ENCODE data around the gene VSIG10.

The VSIG10 gene

DNA sequence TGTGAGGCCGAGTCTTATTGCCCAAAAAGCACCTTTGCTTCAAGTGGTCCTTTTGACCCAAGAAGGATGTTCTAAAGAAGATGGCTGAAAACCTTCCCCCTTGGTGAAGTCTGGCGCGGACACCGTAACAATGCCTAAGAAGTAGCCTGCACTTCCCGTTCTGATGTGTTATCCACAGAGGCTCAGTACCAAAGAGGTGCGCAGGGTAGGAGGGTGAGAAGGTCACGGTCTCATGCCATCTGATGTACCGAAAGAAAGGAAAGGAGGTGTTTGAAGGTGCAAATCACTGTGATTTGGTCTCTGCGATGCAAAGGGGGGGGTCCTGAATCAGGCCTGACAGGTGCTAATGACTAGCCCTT is 42.0 kb upstream of the VSIG10 start:
- H3K9me3 ChIP-seq (replicated peaks in 1 of 2; ENCODE audit: control insufficient read depth in 2 of 2, insufficient read depth in 1 of 2, low read depth in 1 of 2, low read length in 2 of 2), result no peaks in the 10 kb centered on the region
- H4K8ac ChIP-seq (ENCODE audit: low read depth, low read length), result no peak overlapping the region
- no peak overlapping the region for H2BK120ac ChIP-seq (ENCODE audit: low read depth, low read length)
- H3K4me3 ChIP-seq (ENCODE audit: low read length in 2 of 2), result no peak overlapping the region
- no peak overlapping the region for H3K9ac ChIP-seq (ENCODE audit: low read depth, low read length, poor library complexity)
- no peaks in the 10 kb centered on the region for H3K27me3 ChIP-seq (ENCODE audit: control insufficient read depth in 3 of 3, insufficient read depth in 3 of 3, low read depth in 1 of 3, low read length in 3 of 3)
- DNase-seq (ENCODE audit: low spot score), result no peak
- H2AFZ ChIP-seq (ENCODE audit: low read length), result no peak overlapping the region
- H2BK15ac ChIP-seq (ENCODE audit: low read length), result no peak overlapping the region
- no peak overlapping the region for H2AK5ac ChIP-seq (ENCODE audit: low read depth, low read length)
- no peak overlapping the region for H3K14ac ChIP-seq (ENCODE audit: low read length)
- H3K4me2 ChIP-seq (ENCODE audit: insufficient read depth, low read length, poor library complexity, severe bottlenecking), result no peak overlapping the region
- H2BK5ac ChIP-seq (ENCODE audit: low read length), result no peak overlapping the region
- H3K36me3 ChIP-seq (replicated peaks in 1 of 2; ENCODE audit: control insufficient read depth in 2 of 2, insufficient read depth in 2 of 2, low read length in 2 of 2), result peaks cover 27 to 85% of the 10 kb centered on the region in 2 donors
- H3K79me1 ChIP-seq (ENCODE audit: low read depth, low read length), result peaks cover 2% of the 10 kb centered on the region
- H3K27ac ChIP-seq (replicated peaks; ENCODE audit: low read length), result no peak overlapping the region
- H2BK12ac ChIP-seq (ENCODE audit: low read length), result no peak overlapping the region
- H3K23ac ChIP-seq (ENCODE audit: low read depth, low read length, poor library complexity), result no peak overlapping the region
- H3K4me1 ChIP-seq (ENCODE audit: control insufficient read depth in 2 of 2, insufficient read depth in 1 of 2, low read depth in 1 of 2, low read length in 2 of 2), result no peaks in the 10 kb centered on the region
- no peak overlapping the region for H3K18ac ChIP-seq (ENCODE audit: low read length)
- H3K4ac ChIP-seq (ENCODE audit: low read length), result no peak overlapping the region
- no CpG with 5 or more reads among the region's 9 CpGs for WGBS, 2 donors (ENCODE audit: extremely low coverage in 2 of 2, insufficient read length in 2 of 2, insufficient replicate concordance in 1 of 2)
- no peak overlapping the region for H4K91ac ChIP-seq (ENCODE audit: low read depth, low read length, poor library complexity)

DNA sequence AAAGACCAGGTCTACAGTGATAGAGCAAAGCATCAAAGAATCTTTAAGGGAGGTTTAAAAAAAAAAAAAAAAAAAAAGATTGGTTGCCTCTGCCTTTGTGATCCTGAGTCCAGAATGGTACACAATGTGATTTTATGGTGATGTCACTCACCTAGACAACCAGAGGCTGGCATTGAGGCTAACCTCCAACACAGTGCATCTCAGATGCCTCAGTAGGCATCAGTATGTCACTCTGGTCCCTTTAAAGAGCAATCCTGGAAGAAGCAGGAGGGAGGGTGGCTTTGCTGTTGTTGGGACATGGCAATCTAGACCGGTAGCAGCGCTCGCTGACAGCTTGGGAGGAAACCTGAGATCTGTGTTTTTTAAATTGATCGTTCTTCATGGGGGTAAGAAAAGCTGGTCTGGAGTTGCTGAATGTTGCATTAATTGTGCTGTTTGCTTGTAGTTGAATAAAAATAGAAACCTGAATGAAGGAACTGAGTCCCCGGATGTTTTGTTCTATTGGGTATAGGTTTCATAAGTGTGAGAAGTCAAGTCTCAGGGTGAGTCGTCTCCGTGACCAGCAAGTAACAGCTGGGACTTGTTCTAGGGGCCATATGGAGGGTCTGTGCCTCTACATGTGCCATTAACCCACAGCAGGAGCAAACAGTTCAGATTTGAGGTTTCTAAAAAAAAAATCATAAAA is 41.4 kb upstream of the VSIG10 start:
- Histone ChIP-seq H3K4me3 (ENCODE audit: low read length in 2 of 2) (no peak overlapping the region), H3K36me3 (replicated peaks in 1 of 2; ENCODE audit: control insufficient read depth in 2 of 2, insufficient read depth in 2 of 2, low read length in 2 of 2) (peaks cover 28 to 88% of the 10 kb centered on the region in 2 donors), H3K9me3 (replicated peaks in 1 of 2; ENCODE audit: control insufficient read depth in 2 of 2, insufficient read depth in 1 of 2, low read depth in 1 of 2, low read length in 2 of 2) (no peaks in the 10 kb centered on the region), H3K27me3 (ENCODE audit: control insufficient read depth in 3 of 3, insufficient read depth in 3 of 3, low read depth in 1 of 3, low read length in 3 of 3) (no peaks in the 10 kb centered on the region), H2BK12ac (ENCODE audit: low read length) (no peak overlapping the region), H4K8ac (ENCODE audit: low read depth, low read length) (no peak overlapping the region), H3K18ac (ENCODE audit: low read length) (no peak overlapping the region), H2BK5ac (ENCODE audit: low read length) (no peak overlapping the region), H3K79me1 (ENCODE audit: low read depth, low read length) (peaks cover 2% of the 10 kb centered on the region), H3K27ac (replicated peaks; ENCODE audit: low read length) (no peak overlapping the region), H3K4me1 (ENCODE audit: control insufficient read depth in 2 of 2, insufficient read depth in 1 of 2, low read depth in 1 of 2, low read length in 2 of 2) (no peaks in the 10 kb centered on the region), H2BK120ac (ENCODE audit: low read depth, low read length) (no peak overlapping the region), H3K14ac (ENCODE audit: low read length) (no peak overlapping the region), H2BK15ac (ENCODE audit: low read length) (no peak overlapping the region), H3K23ac (ENCODE audit: low read depth, low read length, poor library complexity) (no peak overlapping the region), H3K4me2 (ENCODE audit: insufficient read depth, low read length, poor library complexity, severe bottlenecking) (no peak overlapping the region), H2AFZ (ENCODE audit: low read length) (no peak overlapping the region), H3K4ac (ENCODE audit: low read length) (no peak overlapping the region), H4K91ac (ENCODE audit: low read depth, low read length, poor library complexity) (no peak overlapping the region), H2AK5ac (ENCODE audit: low read depth, low read length) (no peak overlapping the region), H3K9ac (ENCODE audit: low read depth, low read length, poor library complexity) (no peak overlapping the region)
- DNase-seq (ENCODE audit: low spot score), result no peak
- no CpG with 5 or more reads among the region's 7 CpGs for WGBS, 2 donors (ENCODE audit: extremely low coverage in 2 of 2, insufficient read length in 2 of 2, insufficient replicate concordance in 1 of 2)

DNA sequence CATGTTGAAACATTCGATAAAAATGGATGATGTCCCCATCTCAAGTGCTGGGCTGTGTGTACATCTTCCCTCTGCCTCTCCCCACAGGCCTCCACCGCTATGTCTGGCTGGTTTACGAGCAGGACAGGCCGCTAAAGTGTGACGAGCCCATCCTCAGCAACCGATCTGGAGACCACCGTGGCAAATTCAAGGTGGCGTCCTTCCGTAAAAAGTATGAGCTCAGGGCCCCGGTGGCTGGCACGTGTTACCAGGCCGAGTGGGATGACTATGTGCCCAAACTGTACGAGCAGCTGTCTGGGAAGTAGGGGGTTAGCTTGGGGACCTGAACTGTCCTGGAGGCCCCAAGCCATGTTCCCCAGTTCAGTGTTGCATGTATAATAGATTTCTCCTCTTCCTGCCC is 40.7 kb upstream of the VSIG10 start:
- no peak overlapping the region for H2AK5ac ChIP-seq (ENCODE audit: low read depth, low read length)
- WGBS, 2 donors (ENCODE audit: extremely low coverage in 2 of 2, insufficient read length in 2 of 2, insufficient replicate concordance in 1 of 2), result no CpG with 5 or more reads among the region's 13 CpGs
- H3K4me3 ChIP-seq (ENCODE audit: low read length in 2 of 2), result no peak overlapping the region
- H3K36me3 ChIP-seq (replicated peaks in 1 of 2; ENCODE audit: control insufficient read depth in 2 of 2, insufficient read depth in 2 of 2, low read length in 2 of 2), result peaks cover 33 to 90% of the 10 kb centered on the region in 2 donors
- H3K18ac ChIP-seq (ENCODE audit: low read length), result no peak overlapping the region
- no peak overlapping the region for H3K27ac ChIP-seq (replicated peaks; ENCODE audit: low read length)
- no peaks in the 10 kb centered on the region for H3K9me3 ChIP-seq (replicated peaks in 1 of 2; ENCODE audit: control insufficient read depth in 2 of 2, insufficient read depth in 1 of 2, low read depth in 1 of 2, low read length in 2 of 2)
- no peak overlapping the region for H2BK5ac ChIP-seq (ENCODE audit: low read length)
- no peak overlapping the region for H4K91ac ChIP-seq (ENCODE audit: low read depth, low read length, poor library complexity)
- H3K4me1 ChIP-seq (ENCODE audit: control insufficient read depth in 2 of 2, insufficient read depth in 1 of 2, low read depth in 1 of 2, low read length in 2 of 2), result no peaks in the 10 kb centered on the region
- H2BK15ac ChIP-seq (ENCODE audit: low read length), result no peak overlapping the region
- H2AFZ ChIP-seq (ENCODE audit: low read length), result no peak overlapping the region
- no peak for DNase-seq (ENCODE audit: low spot score)
- H3K9ac ChIP-seq (ENCODE audit: low read depth, low read length, poor library complexity), result no peak overlapping the region
- no peak overlapping the region for H2BK12ac ChIP-seq (ENCODE audit: low read length)
- H3K23ac ChIP-seq (ENCODE audit: low read depth, low read length, poor library complexity), result no peak overlapping the region
- no peak overlapping the region for H3K14ac ChIP-seq (ENCODE audit: low read length)
- no peak overlapping the region for H3K4ac ChIP-seq (ENCODE audit: low read length)
- H3K4me2 ChIP-seq (ENCODE audit: insufficient read depth, low read length, poor library complexity, severe bottlenecking), result no peak overlapping the region
- H2BK120ac ChIP-seq (ENCODE audit: low read depth, low read length), result no peak overlapping the region
- H3K27me3 ChIP-seq (ENCODE audit: control insufficient read depth in 3 of 3, insufficient read depth in 3 of 3, low read depth in 1 of 3, low read length in 3 of 3), result no peaks in the 10 kb centered on the region
- H3K79me1 ChIP-seq (ENCODE audit: low read depth, low read length), result peaks cover 2% of the 10 kb centered on the region
- no peak overlapping the region for H4K8ac ChIP-seq (ENCODE audit: low read depth, low read length)

DNA sequence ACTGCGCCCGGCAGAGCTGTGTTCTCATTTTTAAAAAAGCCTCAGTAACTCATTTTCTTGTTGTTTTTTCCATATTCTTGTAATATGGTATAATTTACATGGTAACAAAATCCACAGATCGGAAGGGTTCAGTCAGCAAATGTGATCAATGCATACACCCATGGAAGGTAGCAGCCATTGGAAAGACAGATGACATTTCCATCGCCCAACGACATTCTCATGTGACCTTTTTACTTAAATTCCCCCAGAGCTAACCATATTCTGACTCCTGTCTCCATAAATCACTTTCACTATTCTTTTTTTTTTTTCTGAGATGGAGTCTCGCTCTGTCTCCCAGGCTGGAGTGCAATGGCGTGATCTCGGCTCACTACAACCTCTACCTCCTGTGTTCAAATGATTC is 37.0 kb upstream of the VSIG10 start:
- no peak overlapping the region for H3K4me3 ChIP-seq (ENCODE audit: low read length in 2 of 2)
- no peak overlapping the region for H2BK120ac ChIP-seq (ENCODE audit: low read depth, low read length)
- H3K4me2 ChIP-seq (ENCODE audit: insufficient read depth, low read length, poor library complexity, severe bottlenecking), result no peak overlapping the region
- H4K8ac ChIP-seq (ENCODE audit: low read depth, low read length), result no peak overlapping the region
- DNase-seq (ENCODE audit: low spot score), result no peak
- H2BK5ac ChIP-seq (ENCODE audit: low read length), result no peak overlapping the region
- H3K9me3 ChIP-seq (replicated peaks in 1 of 2; ENCODE audit: control insufficient read depth in 2 of 2, insufficient read depth in 1 of 2, low read depth in 1 of 2, low read length in 2 of 2), result no peaks in the 10 kb centered on the region
- WGBS, 2 donors (ENCODE audit: extremely low coverage in 2 of 2, insufficient read length in 2 of 2, insufficient replicate concordance in 1 of 2), result no CpG with 5 or more reads among the region's 8 CpGs
- no peak overlapping the region for H3K14ac ChIP-seq (ENCODE audit: low read length)
- H4K91ac ChIP-seq (ENCODE audit: low read depth, low read length, poor library complexity), result no peak overlapping the region
- no peak overlapping the region for H2BK15ac ChIP-seq (ENCODE audit: low read length)
- H2AK5ac ChIP-seq (ENCODE audit: low read depth, low read length), result no peak overlapping the region
- H2AFZ ChIP-seq (ENCODE audit: low read length), result no peak overlapping the region
- peaks cover 38 to 88% of the 10 kb centered on the region in 2 donors for H3K36me3 ChIP-seq (replicated peaks in 1 of 2; ENCODE audit: control insufficient read depth in 2 of 2, insufficient read depth in 2 of 2, low read length in 2 of 2)
- no peak overlapping the region for H2BK12ac ChIP-seq (ENCODE audit: low read length)
- H3K18ac ChIP-seq (ENCODE audit: low read length), result no peak overlapping the region
- H3K27me3 ChIP-seq (ENCODE audit: control insufficient read depth in 3 of 3, insufficient read depth in 3 of 3, low read depth in 1 of 3, low read length in 3 of 3), result no peaks in the 10 kb centered on the region
- no peak overlapping the region for H3K23ac ChIP-seq (ENCODE audit: low read depth, low read length, poor library complexity)
- H3K79me1 ChIP-seq (ENCODE audit: low read depth, low read length), result peaks cover 5% of the 10 kb centered on the region
- H3K27ac ChIP-seq (replicated peaks; ENCODE audit: low read length), result no peak overlapping the region
- no peaks in the 10 kb centered on the region for H3K4me1 ChIP-seq (ENCODE audit: control insufficient read depth in 2 of 2, insufficient read depth in 1 of 2, low read depth in 1 of 2, low read length in 2 of 2)
- H3K9ac ChIP-seq (ENCODE audit: low read depth, low read length, poor library complexity), result no peak overlapping the region
- H3K4ac ChIP-seq (ENCODE audit: low read length), result no peak overlapping the region

All from neuronal stem cell (in vitro differentiated cells).